ENCODE data around the gene PIK3C2A. TPM values are rescaled to one million over a fixed set of nuclear protein-coding genes. Genes with fewer than 3 reads are reported as not detected.

The PIK3C2A gene, protein sequence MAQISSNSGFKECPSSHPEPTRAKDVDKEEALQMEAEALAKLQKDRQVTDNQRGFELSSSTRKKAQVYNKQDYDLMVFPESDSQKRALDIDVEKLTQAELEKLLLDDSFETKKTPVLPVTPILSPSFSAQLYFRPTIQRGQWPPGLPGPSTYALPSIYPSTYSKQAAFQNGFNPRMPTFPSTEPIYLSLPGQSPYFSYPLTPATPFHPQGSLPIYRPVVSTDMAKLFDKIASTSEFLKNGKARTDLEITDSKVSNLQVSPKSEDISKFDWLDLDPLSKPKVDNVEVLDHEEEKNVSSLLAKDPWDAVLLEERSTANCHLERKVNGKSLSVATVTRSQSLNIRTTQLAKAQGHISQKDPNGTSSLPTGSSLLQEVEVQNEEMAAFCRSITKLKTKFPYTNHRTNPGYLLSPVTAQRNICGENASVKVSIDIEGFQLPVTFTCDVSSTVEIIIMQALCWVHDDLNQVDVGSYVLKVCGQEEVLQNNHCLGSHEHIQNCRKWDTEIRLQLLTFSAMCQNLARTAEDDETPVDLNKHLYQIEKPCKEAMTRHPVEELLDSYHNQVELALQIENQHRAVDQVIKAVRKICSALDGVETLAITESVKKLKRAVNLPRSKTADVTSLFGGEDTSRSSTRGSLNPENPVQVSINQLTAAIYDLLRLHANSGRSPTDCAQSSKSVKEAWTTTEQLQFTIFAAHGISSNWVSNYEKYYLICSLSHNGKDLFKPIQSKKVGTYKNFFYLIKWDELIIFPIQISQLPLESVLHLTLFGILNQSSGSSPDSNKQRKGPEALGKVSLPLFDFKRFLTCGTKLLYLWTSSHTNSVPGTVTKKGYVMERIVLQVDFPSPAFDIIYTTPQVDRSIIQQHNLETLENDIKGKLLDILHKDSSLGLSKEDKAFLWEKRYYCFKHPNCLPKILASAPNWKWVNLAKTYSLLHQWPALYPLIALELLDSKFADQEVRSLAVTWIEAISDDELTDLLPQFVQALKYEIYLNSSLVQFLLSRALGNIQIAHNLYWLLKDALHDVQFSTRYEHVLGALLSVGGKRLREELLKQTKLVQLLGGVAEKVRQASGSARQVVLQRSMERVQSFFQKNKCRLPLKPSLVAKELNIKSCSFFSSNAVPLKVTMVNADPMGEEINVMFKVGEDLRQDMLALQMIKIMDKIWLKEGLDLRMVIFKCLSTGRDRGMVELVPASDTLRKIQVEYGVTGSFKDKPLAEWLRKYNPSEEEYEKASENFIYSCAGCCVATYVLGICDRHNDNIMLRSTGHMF (N-terminal part only)
- total RNA-seq = 60.8 TPM

DNA sequence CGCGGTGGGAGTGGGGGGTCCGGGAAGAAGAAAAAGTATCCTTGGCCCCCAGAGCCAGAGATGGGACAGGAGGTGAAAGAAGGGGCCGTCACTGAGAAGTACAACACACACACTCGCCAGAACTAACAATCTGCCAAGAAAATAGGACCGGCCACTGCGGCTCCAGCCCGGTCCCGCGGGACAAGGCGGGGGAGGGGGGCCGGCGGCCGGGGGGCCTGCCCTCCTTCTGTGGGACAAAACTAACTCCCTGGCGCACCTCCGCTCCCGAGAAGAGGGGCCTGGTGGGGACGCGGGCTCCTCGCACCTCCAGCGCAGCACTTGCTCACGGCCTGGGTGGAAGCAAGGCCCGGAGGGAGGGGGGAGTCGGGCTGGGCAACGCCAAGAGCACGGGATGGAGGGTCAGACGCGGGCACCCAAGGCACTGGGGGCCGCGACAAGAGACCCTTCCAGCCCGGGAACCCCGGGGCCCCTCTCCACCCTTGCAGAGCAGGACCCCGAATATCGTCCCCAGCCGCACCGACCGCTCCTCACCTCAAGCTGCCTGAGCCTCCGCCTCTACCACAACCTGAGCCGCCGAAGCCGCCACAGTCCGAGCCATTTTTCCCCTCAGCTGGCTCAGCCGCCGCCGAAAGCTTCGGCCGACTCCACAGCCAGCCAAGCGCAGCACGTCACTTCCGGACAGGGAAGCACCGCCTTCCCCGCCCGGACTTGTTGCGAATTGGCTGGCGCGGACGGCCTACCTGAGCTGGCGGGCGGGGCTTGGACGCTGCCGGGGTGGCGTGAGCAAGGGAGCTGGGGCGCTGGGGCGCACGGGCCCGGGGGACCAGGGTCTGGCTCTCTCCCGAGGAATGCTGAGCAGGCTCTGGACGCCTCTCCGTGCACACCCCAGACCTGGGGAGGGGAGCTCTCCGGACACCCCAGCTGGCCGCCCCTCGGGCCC, at the start of gene PIK3C2A:
Gene PIK3C2A, minus strand, starts transcription at position 670 of the 940 bp plus-strand sequence. CDS start 38,245 bp downstream, outside the sequence.

Other genes starting within 250 kb of the PIK3C2A start
- 38.4 TPM for gene PLEKHA7, start 193.6 kb downstream of the PIK3C2A start, total RNA-seq
- 867 TPM for gene RPS13, start 130.3 kb downstream of the PIK3C2A start, total RNA-seq
- gene NUCB2, start 68.8 kb upstream of the PIK3C2A start, total RNA-seq = 25.5 TPM
- gene NCR3LG1, start 143.8 kb upstream of the PIK3C2A start, total RNA-seq = 1.8 TPM
- 17.0 TPM for gene KCNJ11, start 180.7 kb upstream of the PIK3C2A start, total RNA-seq